GM23248 (cell line): Measurements from ENCODE around the gene HHIPL1. TPM values are rescaled to one million over a fixed set of nuclear protein-coding genes. Genes with fewer than 3 reads are reported as not detected.

Source experiments
- DNase-seq: peaks from one replicate; pipeline ENCODE4 v3.0.0-alpha.2; 2015
- H2AFZ ChIP-seq: fragments of 200-600 bp; sonication (generic); 2 replicates; pipeline ENCODE4 v1.6.1; 2016; ENCODE audit warnings: antibody characterized with exemption
- H3F3A ChIP-seq: fragments of 200-600 bp; sonication (generic); 2 replicates; pipeline ENCODE4 v1.6.1; 2016; ENCODE audit warnings: mild to moderate bottlenecking, antibody characterized with exemption, mixed run types; ENCODE audit not compliant: insufficient read depth
- H3K27ac ChIP-seq: fragments of 200-600 bp; sonication (generic); 2 replicates; pipeline ENCODE4 v1.5.1; 2016; ENCODE audit warnings: mild to moderate bottlenecking
- H3K27me3 ChIP-seq: fragments of 200-600 bp; sonication (generic); replicated peaks from 2 replicates; pipeline ENCODE4 v1.6.1; 2016; ENCODE audit warnings: mild to moderate bottlenecking; ENCODE audit not compliant: insufficient read depth
- H3K36me3 ChIP-seq: fragments of 200-600 bp; sonication (generic); 2 replicates; pipeline ENCODE4 v1.6.1; 2016; ENCODE audit warnings: low read depth, mild to moderate bottlenecking
- H3K4me1 ChIP-seq: fragments of 200-600 bp; sonication (generic); 2 replicates; pipeline ENCODE4 v1.6.1; 2016; ENCODE audit warnings: mild to moderate bottlenecking; ENCODE audit not compliant: insufficient read depth
- H3K4me2 ChIP-seq: fragments of 200-600 bp; sonication (generic); one replicate; pipeline ENCODE4 v1.6.1; 2016; ENCODE audit warnings: mild to moderate bottlenecking; ENCODE audit not compliant: unreplicated experiment
- H3K4me3 ChIP-seq: fragments of 200-600 bp; sonication (generic); 2 replicates; pipeline ENCODE4 v1.5.1; 2016; ENCODE audit warnings: mild to moderate bottlenecking
- H3K79me2 ChIP-seq: fragments of 200-600 bp; sonication (generic); 2 replicates; pipeline ENCODE4 v1.6.1; 2016; ENCODE audit warnings: mild to moderate bottlenecking; ENCODE audit not compliant: insufficient read depth
- H3K9ac ChIP-seq: fragments of 200-600 bp; sonication (generic); 2 replicates; pipeline ENCODE4 v1.6.1; 2016; ENCODE audit warnings: mild to moderate bottlenecking
- H3K9me2 ChIP-seq: fragments of 200-600 bp; sonication (generic); 2 replicates; pipeline ENCODE4 v1.6.1; 2016; ENCODE audit warnings: mixed run types, mild to moderate bottlenecking, moderate library complexity; ENCODE audit not compliant: insufficient read depth
- H3K9me3 ChIP-seq: fragments of 200-600 bp; sonication (generic); one replicate; pipeline ENCODE4 v1.6.1; 2017; ENCODE audit warnings: low read depth
- H4K20me1 ChIP-seq: fragments of 200-600 bp; sonication (generic); 2 replicates; pipeline ENCODE4 v1.6.0; 2016; ENCODE audit not compliant: insufficient read depth
- EZH2 ChIP-seq: fragments of 200-600 bp; sonication (generic); IDR thresholded peaks from 2 replicates; pipeline ENCODE4 v1.6.1; 2018; ENCODE audit warnings: antibody characterized with exemption, mild to moderate bottlenecking; ENCODE audit not compliant: insufficient read depth, poor library complexity, severe bottlenecking
- EZH2phosphoT487 ChIP-seq: fragments of 200-600 bp; sonication (generic); IDR thresholded peaks from 2 replicates; pipeline ENCODE4 v1.6.1; 2018; ENCODE audit warnings: antibody characterized with exemption, moderate library complexity, mild to moderate bottlenecking, low read depth; ENCODE audit not compliant: insufficient read depth
- WGBS, 2 experiments: methylation state at CpG; one replicate each; pipeline ENCODE4 v1.1.6; 2015 to 2017; ENCODE audit warnings: low lambda C conversion rate in 2 of 2, low coverage in 1 of 2; ENCODE audit errors: missing lambda C conversion rate in 2 of 2; 5-methylcytosine and 5-hydroxymethylcytosine counted together
- in situ Hi-C: fragments of 300-500 bp; cut with MboI; formaldehyde crosslinking; loops from 2 replicates; pipeline ENCODE4 v1.15.0; 2020
- polyA plus RNA-seq: library from polyadenylated mRNA; unstranded; fragments of >200 nt; fragmentation: Nextera tagmentation; extraction: Ambion mirVana; gene quantifications from 2 replicates; pipeline ENCODE4 v1.2.1, GENCODE V29; 2016
- total RNA-seq: library from RNA; depleted of rRNA; stranded (reverse); fragments of >200 nt; shearing (Covaris generic); gene quantifications from 2 replicates; pipeline ENCODE4 v1.2.3, GENCODE V29; 2014

HHIPL1 gene
- total and polyA plus RNA-seq, 2 experiments from 2014 or later = 6.5 to 11.3 TPM

- H3K9me3 ChIP-seq = no peaks in the 10 kb centered on the region
- H3F3A ChIP-seq = no peaks in the 10 kb centered on the region
- no peaks in the 10 kb centered on the region for H3K9me2 ChIP-seq
- no peak overlapping the region for H3K4me2 ChIP-seq
- H4K20me1 ChIP-seq = no peaks in the 10 kb centered on the region
- in situ Hi-C loops = no loop called here
- H3K4me3 ChIP-seq = no peak overlapping the region
- H3K27ac ChIP-seq = no peak overlapping the region
- no peak overlapping the region for H3K9ac ChIP-seq
- no peaks in the 10 kb centered on the region for H3K79me2 ChIP-seq
- peaks cover 6% of the 10 kb centered on the region for H3K27me3 ChIP-seq
- DNase-seq = no peak
- no peak for TF ChIP-seq EZH2phosphoT487
- H3K4me1 ChIP-seq = no peaks in the 10 kb centered on the region
- no peak overlapping the region for H2AFZ ChIP-seq
- H3K36me3 ChIP-seq = no peaks in the 10 kb centered on the region
- 78 to 82% methylated on average over 14 of the region's 14 CpGs for WGBS, 2 experiments
Observed at GRCh38 chr14:99716850-99717681, 72.1 kb downstream of the HHIPL1 start.

- no peak overlapping the region for H3K4me3 ChIP-seq
- no peak overlapping the region for H2AFZ ChIP-seq
- H3K36me3 ChIP-seq = no peaks in the 10 kb centered on the region
- DNase-seq = no peak
- TF ChIP-seq EZH2phosphoT487 (no peak), EZH2 (no peak)
- H3K4me1 ChIP-seq = no peaks in the 10 kb centered on the region
- H3K27ac ChIP-seq = no peak overlapping the region
- no peaks in the 10 kb centered on the region for H3K9me2 ChIP-seq
- no peak overlapping the region for H3K9ac ChIP-seq
- no peak overlapping the region for H3K4me2 ChIP-seq
- H3F3A ChIP-seq = no peaks in the 10 kb centered on the region
- in situ Hi-C loops = no loop called here
- H4K20me1 ChIP-seq = no peaks in the 10 kb centered on the region
- H3K9me3 ChIP-seq = no peaks in the 10 kb centered on the region
- H3K79me2 ChIP-seq = no peaks in the 10 kb centered on the region
- peaks cover 3% of the 10 kb centered on the region for H3K27me3 ChIP-seq
- WGBS, 2 experiments = 81 to 87% methylated on average over 5 of the region's 5 CpGs
Observed at GRCh38 chr14:99717682-99718013, 72.7 kb downstream of the HHIPL1 start.

- Histone ChIP-seq H3K9me3 (no peaks in the 10 kb centered on the region), H3K9ac (no peak overlapping the region), H4K20me1 (no peaks in the 10 kb centered on the region), H3F3A (no peaks in the 10 kb centered on the region), H3K4me2 (no peak overlapping the region), H3K9me2 (no peaks in the 10 kb centered on the region), H3K27ac (no peak overlapping the region), H2AFZ (no peak overlapping the region), H3K4me1 (no peaks in the 10 kb centered on the region), H3K4me3 (no peak overlapping the region), H3K79me2 (no peaks in the 10 kb centered on the region), H3K36me3 (no peaks in the 10 kb centered on the region), H3K27me3 (peaks cover 5% of the 10 kb centered on the region)
- in situ Hi-C loops = no loop called here
- no peak for DNase-seq
- TF ChIP-seq EZH2phosphoT487 (no peak), EZH2 (no peak)
- 63 to 64% methylated on average over 13 to 14 of the region's 14 CpGs for WGBS, 2 experiments
Observed at GRCh38 chr14:99718031-99718810, 73.3 kb downstream of the HHIPL1 start.

- no peaks in the 10 kb centered on the region for H3K36me3 ChIP-seq
- in situ Hi-C loops = no loop called here
Observed at GRCh38 chr14:99718811-99719192, 73.9 kb downstream of the HHIPL1 start.

More at GRCh38 chr14:99718811-99719192, 73.9 kb downstream of the HHIPL1 start:
- Histone ChIP-seq H3F3A (no peaks in the 10 kb centered on the region), H2AFZ (no peak overlapping the region), H3K4me3 (no peak overlapping the region), H3K4me2 (no peak overlapping the region), H4K20me1 (no peaks in the 10 kb centered on the region), H3K4me1 (no peaks in the 10 kb centered on the region), H3K9ac (no peak overlapping the region), H3K27me3 (peaks cover 10% of the 10 kb centered on the region), H3K9me2 (no peaks in the 10 kb centered on the region), H3K9me3 (no peaks in the 10 kb centered on the region), H3K27ac (no peak overlapping the region), H3K79me2 (no peaks in the 10 kb centered on the region)
- 76% methylated on average over 5 of the region's 5 CpGs for WGBS, 2 experiments
- TF ChIP-seq EZH2phosphoT487 = no peak
- TF ChIP-seq EZH2 = no peak
- no peak for DNase-seq
